HAP-1 (cell line): Measurements from ENCODE around the gene ZDHHC20.

ENCODE experiments used
- DNase-seq, 2 experiments: peaks; one replicate each; pipeline ENCODE4 v3.0.0-alpha.2; 2016 to 2020; ENCODE audit warnings: low spot score in 2 of 2
- H3K27me3 ChIP-seq: fragments of 250-450 bp; sonication (Bioruptor Pico); 2 replicates; pipeline ENCODE4 v1.5.1; 2020; ENCODE audit warnings: low read depth, mild to moderate bottlenecking, moderate library complexity
- H3K36me3 ChIP-seq: fragments of 250-450 bp; sonication (Bioruptor Pico); replicated peaks from 2 replicates; pipeline ENCODE4 v1.5.1; 2020; ENCODE audit warnings: mild to moderate bottlenecking
- H3K4me1 ChIP-seq: fragments of 250-450 bp; sonication (Bioruptor Pico); 2 replicates; pipeline ENCODE4 v1.5.1; 2020; ENCODE audit warnings: mild to moderate bottlenecking
- H3K4me3 ChIP-seq: fragments of 250-450 bp; sonication (Bioruptor Pico); 2 replicates; pipeline ENCODE4 v1.5.1; 2020; ENCODE audit warnings: mild to moderate bottlenecking, moderate library complexity
- H3K9me3 ChIP-seq: fragments of 250-450 bp; sonication (Bioruptor Pico); 2 replicates; pipeline ENCODE4 v1.5.1; 2020; ENCODE audit warnings: mild to moderate bottlenecking, moderate library complexity
- in situ Hi-C: fragments of 300-500 bp; cut with MboI; formaldehyde crosslinking; loops from 3 replicates; pipeline ENCODE4 v1.14.3; 2020; ENCODE audit warnings: low sequenced_read_pairs, inconsistent platforms, mixed read lengths

ZDHHC20 gene

DNA sequence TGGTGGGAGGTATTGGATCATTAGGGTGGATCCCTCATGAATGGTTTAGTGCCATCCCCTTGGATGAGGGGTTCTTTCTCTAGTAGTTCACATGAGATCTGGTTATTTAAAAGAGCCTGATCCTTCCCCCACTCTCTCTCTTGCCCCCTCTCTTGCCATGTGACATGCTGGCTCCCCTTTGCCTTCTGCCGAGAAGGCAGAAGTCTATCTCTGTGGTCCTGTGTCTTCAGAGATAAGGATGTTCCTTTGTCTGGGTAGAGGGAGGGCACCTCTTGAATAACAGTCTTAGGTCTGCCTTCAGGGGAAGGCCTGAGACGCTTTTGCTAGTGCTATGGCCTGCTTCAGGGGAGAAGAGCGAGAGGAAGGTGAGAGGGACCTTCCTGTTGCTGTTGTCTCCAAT, 2.0 kb upstream of the ZDHHC20 start:
- no peaks in the 10 kb centered on the region for H3K9me3 ChIP-seq
- no peak overlapping the region for H3K4me3 ChIP-seq
- H3K36me3 ChIP-seq, result no peaks in the 10 kb centered on the region
- in situ Hi-C loops, result no loop called here
- DNase-seq, result no peak
- peaks cover 11% of the 10 kb centered on the region for H3K4me1 ChIP-seq
- H3K27me3 ChIP-seq, result no peaks in the 10 kb centered on the region

DNA sequence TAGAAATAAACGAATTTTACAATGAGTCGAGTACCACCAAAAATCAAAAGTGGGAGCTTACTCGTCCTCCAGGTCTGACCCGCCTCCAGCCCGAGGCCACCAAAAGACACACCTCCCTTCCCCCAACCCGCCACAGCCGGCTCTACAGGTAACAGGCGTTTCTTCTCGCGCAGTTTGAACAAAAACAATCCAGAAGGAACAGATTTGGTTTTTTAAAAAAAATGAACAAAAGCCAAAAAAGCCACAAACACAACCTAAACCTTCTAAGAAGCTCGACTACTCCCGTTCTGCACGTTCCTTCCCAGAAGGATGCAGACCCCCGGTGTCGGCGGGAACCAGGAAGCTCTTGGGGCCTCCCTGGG, 671 bp downstream of the ZDHHC20 start:
- in situ Hi-C loops, result no loop called here
- peaks cover 11% of the 10 kb centered on the region for H3K4me1 ChIP-seq
- peaks cover 2% of the 10 kb centered on the region for H3K9me3 ChIP-seq
- peak; percentile 55 to 76 for DNase-seq
- H3K27me3 ChIP-seq, result no peaks in the 10 kb centered on the region
- H3K36me3 ChIP-seq, result no peaks in the 10 kb centered on the region
- peak overlapping the region; percentile 85 for H3K4me3 ChIP-seq

DNA sequence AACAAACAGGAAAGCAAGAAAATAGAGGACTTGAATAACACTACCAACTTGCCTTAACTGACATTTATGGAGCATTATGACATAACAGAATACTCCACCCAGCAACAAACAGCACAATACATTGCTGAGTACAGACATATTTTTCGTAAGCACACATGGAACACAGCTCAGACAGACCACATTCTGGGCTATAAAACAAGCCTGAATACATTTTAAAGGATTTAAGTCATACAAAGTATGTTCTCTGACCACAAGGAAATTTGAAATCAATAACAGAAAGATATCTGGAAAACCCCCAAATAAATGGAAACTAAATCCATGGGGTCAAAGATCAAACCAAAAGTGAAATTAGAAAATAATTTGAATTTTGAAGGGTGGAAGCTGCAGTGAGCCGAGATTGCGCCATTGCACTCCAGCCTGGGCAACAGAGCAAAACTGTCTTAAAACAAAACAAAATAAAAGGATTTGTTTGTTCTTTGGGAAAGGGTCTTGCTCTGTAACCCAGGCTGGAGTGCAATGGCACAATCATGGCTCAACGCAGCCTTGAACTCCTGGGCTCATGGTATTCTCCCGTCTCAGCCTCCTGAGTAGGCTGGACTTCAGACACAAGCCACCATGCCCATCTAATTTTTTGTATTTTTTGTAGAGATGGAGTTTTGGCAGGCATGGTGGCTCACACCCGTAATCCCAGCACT, 5.6 kb downstream of the ZDHHC20 start:
- no peak overlapping the region for H3K4me3 ChIP-seq
- in situ Hi-C loops, result no loop called here

DNA sequence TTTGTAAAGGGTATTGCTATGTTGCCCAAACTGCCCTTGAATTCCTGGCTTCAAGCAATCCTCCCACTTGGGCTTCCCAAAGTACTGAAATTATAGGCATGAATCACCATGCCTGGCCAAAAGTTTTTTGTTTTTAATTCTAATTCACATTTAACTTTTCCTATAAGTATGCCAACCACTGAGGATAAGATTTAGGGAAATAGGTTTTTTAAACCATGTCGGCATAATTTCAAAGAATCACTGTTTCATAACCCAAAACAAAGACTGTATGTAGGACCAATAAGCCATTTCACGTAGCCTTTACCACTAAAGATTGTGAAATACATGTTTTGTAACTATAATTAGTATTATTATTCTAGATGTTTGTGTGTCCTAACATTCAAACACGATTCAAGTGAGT, 8.2 kb downstream of the ZDHHC20 start:
- no peak overlapping the region for H3K4me3 ChIP-seq
- DNase-seq, result no peak
- H3K36me3 ChIP-seq, result no peaks in the 10 kb centered on the region
- H3K9me3 ChIP-seq, result peaks cover 2% of the 10 kb centered on the region
- in situ Hi-C loops, result no loop called here
- no peaks in the 10 kb centered on the region for H3K4me1 ChIP-seq
- no peaks in the 10 kb centered on the region for H3K27me3 ChIP-seq

More for the DNA sequence above, 5.6 kb downstream of the ZDHHC20 start:
- Histone ChIP-seq H3K27me3 (no peaks in the 10 kb centered on the region), H3K4me1 (peaks cover 7% of the 10 kb centered on the region), H3K9me3 (peaks cover 2% of the 10 kb centered on the region), H3K36me3 (no peaks in the 10 kb centered on the region)
- DNase-seq, result no peak

DNA sequence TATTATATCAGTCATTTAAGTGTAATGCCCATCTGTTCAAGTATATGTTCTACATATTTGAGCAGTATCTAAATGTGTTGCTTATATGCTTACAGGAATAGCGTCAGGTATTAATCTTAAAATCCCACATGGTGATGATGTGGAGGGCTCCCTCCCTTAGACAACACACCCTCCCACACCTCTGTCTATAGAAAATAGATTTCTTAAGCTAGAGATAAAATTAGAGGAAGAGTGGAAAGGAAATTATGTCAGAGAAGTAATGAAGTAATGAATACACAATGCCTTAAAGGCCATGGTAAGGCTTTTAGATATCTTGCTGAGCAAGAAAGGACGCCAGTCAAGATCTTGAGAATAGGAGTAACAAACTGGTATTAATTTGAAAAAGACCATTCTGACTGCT, 12.4 kb downstream of the ZDHHC20 start:
- H3K36me3 ChIP-seq, result no peaks in the 10 kb centered on the region
- H3K9me3 ChIP-seq, result no peaks in the 10 kb centered on the region
- H3K4me3 ChIP-seq, result no peak overlapping the region
- no peaks in the 10 kb centered on the region for H3K27me3 ChIP-seq
- in situ Hi-C loops, result no loop called here
- no peaks in the 10 kb centered on the region for H3K4me1 ChIP-seq
- DNase-seq, result no peak

DNA sequence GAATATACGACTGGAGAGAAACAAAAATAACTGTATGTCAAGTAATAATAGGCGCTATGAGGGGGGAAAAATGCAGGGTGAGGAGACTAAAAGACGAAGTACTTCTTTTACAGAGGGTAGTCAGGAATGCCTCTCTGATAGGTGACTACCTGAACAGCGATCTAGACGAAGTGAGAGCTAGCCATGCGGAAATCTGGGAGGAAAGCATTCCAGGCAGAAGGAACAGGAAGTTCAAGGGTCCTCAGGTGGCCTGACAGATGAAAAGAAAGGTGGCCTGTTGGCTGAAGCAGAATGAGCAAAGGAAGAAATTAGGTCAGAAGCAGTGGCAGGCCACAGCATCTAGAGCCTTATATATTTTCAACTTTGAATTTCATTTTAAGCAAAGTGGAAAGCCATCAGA, 13.3 kb downstream of the ZDHHC20 start:
- no peaks in the 10 kb centered on the region for H3K4me1 ChIP-seq
- no peak for DNase-seq
- no peaks in the 10 kb centered on the region for H3K27me3 ChIP-seq
- H3K4me3 ChIP-seq, result no peak overlapping the region
- H3K9me3 ChIP-seq, result no peaks in the 10 kb centered on the region
- in situ Hi-C loops, result no loop called here
- no peaks in the 10 kb centered on the region for H3K36me3 ChIP-seq

DNA sequence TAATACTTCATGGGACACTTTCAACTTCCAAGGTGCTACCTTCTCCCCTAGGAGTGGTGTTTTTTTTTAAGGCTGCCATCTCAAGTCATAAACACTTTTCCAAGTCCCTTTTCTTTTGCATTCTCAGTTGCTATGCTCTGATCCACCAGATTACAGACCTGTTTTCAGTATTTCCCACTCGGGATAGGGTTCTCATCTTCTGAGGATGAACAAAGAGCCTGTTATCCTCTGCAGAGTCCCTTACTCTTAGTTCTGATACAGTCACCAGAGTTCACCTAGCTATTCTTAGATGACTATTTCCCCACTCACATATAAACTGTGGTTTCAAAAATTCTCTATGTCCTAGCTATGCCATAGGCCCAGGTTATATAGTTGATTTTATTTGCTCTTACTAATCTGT, 15.9 kb downstream of the ZDHHC20 start:
- Histone ChIP-seq H3K9me3 (no peaks in the 10 kb centered on the region; the same call in 1 of the 2 replicates), H3K4me3 (no peak overlapping the region), H3K4me1 (no peaks in the 10 kb centered on the region), H3K36me3 (no peaks in the 10 kb centered on the region), H3K27me3 (no peaks in the 10 kb centered on the region)
- DNase-seq, result no peak
- in situ Hi-C loops, result no loop called here

DNA sequence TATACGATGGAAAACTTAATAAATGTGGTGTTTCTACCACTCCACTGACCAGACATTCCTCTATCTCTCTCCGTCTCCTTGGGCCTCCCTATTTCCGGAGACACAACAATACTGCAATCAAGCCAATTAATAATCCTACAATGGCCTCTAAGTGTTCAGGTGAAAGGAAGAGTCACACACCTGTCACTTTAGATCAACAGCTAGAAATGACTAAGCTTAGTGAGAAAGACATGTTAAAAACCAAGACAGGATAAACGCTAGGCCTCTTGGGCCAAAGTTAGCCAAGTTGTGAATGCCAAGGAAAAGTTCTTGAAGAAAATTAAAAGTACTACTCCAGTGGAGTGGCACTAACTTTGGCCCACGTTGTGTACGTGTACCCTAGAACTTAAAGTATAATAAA, 22.5 kb downstream of the ZDHHC20 start:
- no peak for DNase-seq
- H3K4me1 ChIP-seq, result no peaks in the 10 kb centered on the region; the same call in 1 of the 2 replicates
- H3K27me3 ChIP-seq, result no peaks in the 10 kb centered on the region
- H3K4me3 ChIP-seq, result no peak overlapping the region
- H3K36me3 ChIP-seq, result peaks cover 3% of the 10 kb centered on the region
- H3K9me3 ChIP-seq, result peaks cover 8% of the 10 kb centered on the region; the same call in 1 of the 2 replicates
- in situ Hi-C loops, result no loop called here

DNA sequence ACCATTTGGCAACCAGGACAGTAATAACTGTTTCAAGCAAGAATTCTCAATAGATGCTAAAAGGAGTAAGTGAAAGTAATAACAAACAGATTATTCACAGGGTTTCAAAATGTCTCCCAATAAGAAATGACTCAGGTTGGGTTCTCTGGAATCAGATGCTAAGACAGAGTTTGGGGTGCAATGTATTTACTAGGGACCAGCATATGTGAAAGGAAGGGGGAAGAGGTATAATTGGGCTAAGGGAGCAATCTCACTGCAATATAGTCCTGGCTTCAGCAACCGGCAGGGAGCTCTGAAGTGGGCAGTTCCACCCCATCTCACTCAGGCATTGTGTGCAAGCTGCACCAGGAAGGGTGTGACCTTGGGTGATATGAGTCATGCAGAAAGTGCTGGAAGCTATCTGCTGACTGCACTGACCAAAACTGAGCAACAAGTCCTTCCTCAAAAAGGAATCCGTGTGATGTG, 23.4 kb downstream of the ZDHHC20 start:
- Histone ChIP-seq H3K4me1 (no peaks in the 10 kb centered on the region; the same call in 1 of the 2 replicates), H3K9me3 (peaks cover 8% of the 10 kb centered on the region; the same call in 1 of the 2 replicates), H3K27me3 (no peaks in the 10 kb centered on the region), H3K36me3 (peaks cover 3% of the 10 kb centered on the region), H3K4me3 (no peak overlapping the region)
- in situ Hi-C loops, result no loop called here
- no peak for DNase-seq

DNA sequence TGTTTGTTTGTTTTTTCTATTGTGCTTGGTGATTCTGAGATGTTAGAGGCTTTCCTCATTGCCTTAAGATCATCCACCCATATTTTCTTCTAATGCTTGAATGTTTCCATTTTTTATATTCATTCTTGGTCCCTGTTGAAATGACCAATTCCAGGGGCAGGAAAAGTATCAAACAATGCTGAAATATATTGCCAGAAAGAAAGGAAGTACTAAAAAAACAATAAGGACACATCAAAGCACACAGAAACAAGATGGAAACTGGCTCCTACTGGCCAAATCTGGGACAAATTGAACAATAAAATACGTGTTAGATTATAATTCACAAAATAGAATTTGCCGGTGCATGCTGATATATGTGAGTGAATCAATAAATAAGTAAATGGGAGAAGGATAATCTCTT, 23.9 kb downstream of the ZDHHC20 start:
- DNase-seq, result no peak
- Histone ChIP-seq H3K36me3 (peaks cover 3% of the 10 kb centered on the region), H3K4me1 (no peaks in the 10 kb centered on the region; the same call in 1 of the 2 replicates), H3K4me3 (no peak overlapping the region), H3K9me3 (peaks cover 8% of the 10 kb centered on the region; the same call in 1 of the 2 replicates), H3K27me3 (no peaks in the 10 kb centered on the region)
- in situ Hi-C loops, result no loop called here

DNA sequence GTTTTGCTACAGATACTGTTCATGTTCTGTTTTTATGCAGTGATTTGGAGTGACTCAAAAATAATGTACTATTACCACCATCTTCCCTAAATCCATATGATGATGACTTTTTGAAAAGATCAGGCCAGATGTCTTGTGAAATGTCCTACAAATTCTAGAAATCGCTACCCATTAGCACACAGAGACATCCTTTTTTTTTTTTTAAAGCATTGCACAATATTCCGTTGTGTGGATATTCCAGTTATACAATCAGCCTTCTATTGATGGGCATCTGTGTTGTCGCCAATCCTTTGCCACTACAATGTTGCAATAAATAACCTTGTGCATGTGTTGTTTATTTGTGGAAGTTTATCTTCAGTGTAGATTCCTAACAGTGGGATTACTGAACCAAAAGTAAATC, 24.5 kb downstream of the ZDHHC20 start:
- H3K27me3 ChIP-seq, result no peaks in the 10 kb centered on the region

DNA sequence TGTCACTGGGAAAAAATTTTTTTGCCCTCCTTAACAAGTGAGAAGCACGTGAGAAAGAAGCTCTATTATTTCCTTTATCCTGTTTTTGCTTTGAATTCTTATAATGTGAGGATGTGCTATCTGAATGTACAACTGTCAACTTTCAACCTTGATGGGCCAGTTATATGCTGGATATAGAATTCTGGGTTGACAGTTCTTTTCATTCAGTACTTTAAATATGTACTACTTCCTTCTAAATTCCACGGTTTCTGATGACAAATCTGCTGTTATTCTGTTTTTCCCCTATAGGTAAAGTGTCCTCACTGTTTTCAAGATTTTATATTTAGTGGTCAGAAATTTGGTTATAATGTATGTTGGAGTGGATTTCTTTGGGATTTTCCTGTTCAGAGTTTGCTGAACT, 29.9 kb downstream of the ZDHHC20 start:
- Histone ChIP-seq H3K36me3 (no peaks in the 10 kb centered on the region), H3K4me3 (no peak overlapping the region), H3K9me3 (no peaks in the 10 kb centered on the region), H3K4me1 (no peaks in the 10 kb centered on the region), H3K27me3 (no peaks in the 10 kb centered on the region)
- in situ Hi-C loops, result no loop called here
- no peak for DNase-seq

More for the DNA sequence above, 24.5 kb downstream of the ZDHHC20 start:
- H3K4me1 ChIP-seq, result no peaks in the 10 kb centered on the region; the same call in 1 of the 2 replicates
- no peak overlapping the region for H3K4me3 ChIP-seq
- peaks cover 8% of the 10 kb centered on the region; the same call in 1 of the 2 replicates for H3K9me3 ChIP-seq
- peaks cover 3% of the 10 kb centered on the region for H3K36me3 ChIP-seq
- DNase-seq, result no peak
- in situ Hi-C loops, result no loop called here

DNA sequence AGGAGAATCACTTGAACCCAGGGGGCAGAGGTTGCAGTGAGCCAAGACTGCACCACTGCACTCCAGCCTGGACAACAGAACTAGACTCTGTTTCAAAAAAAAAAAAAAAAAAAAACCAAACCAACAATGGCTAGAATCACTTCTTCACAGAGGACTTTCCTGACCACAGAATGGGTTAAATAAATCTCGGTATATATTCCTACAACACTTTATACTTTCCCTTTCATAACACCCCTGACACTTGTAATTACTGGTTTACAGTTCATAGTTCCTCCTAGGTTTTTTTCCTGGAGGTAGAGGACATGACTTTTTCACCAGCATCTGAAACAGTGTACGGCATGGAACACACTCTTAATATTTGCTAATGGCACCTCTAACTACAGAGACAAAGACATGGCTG, 31.4 kb downstream of the ZDHHC20 start:
- Histone ChIP-seq H3K36me3 (no peaks in the 10 kb centered on the region), H3K4me1 (no peaks in the 10 kb centered on the region), H3K4me3 (no peak overlapping the region), H3K9me3 (no peaks in the 10 kb centered on the region), H3K27me3 (no peaks in the 10 kb centered on the region)
- DNase-seq, result no peak
- in situ Hi-C loops, result no loop called here

DNA sequence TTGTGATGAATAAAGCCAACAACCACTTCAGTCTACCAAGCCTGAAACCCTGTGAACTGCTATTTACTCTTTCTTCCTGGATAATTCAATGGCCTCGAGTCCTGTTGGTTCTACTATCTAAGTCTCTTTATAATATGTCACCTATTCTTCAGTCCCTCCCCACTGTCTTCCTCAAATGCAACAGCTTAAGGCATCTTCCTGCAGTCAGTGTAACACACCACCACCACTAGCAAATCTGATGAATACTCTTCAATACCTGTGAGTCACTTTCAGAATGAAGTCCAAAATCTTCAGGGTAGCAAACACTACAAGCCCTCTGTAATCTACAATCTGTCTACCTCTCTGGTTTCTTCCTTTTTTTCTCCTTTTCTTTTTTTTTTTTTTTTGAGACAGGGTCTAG, 32.9 kb downstream of the ZDHHC20 start:
- H3K4me3 ChIP-seq, result no peak overlapping the region
- H3K27me3 ChIP-seq, result no peaks in the 10 kb centered on the region
- no peaks in the 10 kb centered on the region for H3K4me1 ChIP-seq
- H3K36me3 ChIP-seq, result no peaks in the 10 kb centered on the region
- in situ Hi-C loops, result no loop called here
- H3K9me3 ChIP-seq, result no peaks in the 10 kb centered on the region
- no peak for DNase-seq

DNA sequence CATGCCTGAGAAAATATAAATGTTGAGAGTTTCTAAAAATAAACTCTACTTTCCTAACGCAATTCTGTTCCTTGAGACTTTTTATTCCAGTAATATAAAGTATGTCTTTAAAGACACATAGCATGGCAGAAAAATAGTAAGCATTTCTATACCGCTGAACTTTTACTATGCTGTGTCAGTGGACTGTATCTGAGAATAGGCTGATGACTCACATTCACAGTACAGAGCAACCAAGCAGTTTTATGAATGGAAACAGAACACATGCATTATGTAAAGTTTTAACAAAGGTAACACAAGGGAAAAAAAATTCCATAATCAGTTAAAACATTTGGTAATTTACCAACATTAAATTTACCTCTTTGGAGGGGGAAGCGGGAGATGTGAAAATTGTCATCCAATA, 38.4 kb downstream of the ZDHHC20 start:
- in situ Hi-C loops, result no loop called here
- no peaks in the 10 kb centered on the region for H3K4me1 ChIP-seq
- DNase-seq, result no peak
- no peaks in the 10 kb centered on the region for H3K36me3 ChIP-seq
- H3K9me3 ChIP-seq, result no peaks in the 10 kb centered on the region
- H3K4me3 ChIP-seq, result no peak overlapping the region
- no peaks in the 10 kb centered on the region for H3K27me3 ChIP-seq
